Measurements from ENCODE around the gene DIS3L2. TPM values are rescaled to one million over a fixed set of nuclear protein-coding genes. Genes with fewer than 3 reads are reported as not detected.

The DIS3L2 gene
- total RNA-seq, 1 donor from 2014 or later: 53.6 TPM

GRCh38 chr2:232085826-232086425 is 124.4 kb downstream of the DIS3L2 start:
- H3K36me3 Mint-ChIP-seq: peaks cover 16% of the 10 kb centered on the region
- H3K4me1 Mint-ChIP-seq (ENCODE audit: unreplicated experiment): no peaks in the 10 kb centered on the region
- H3K9me3 Mint-ChIP-seq: peaks cover 4% of the 10 kb centered on the region
- TF ChIP-seq, protein P1, sequence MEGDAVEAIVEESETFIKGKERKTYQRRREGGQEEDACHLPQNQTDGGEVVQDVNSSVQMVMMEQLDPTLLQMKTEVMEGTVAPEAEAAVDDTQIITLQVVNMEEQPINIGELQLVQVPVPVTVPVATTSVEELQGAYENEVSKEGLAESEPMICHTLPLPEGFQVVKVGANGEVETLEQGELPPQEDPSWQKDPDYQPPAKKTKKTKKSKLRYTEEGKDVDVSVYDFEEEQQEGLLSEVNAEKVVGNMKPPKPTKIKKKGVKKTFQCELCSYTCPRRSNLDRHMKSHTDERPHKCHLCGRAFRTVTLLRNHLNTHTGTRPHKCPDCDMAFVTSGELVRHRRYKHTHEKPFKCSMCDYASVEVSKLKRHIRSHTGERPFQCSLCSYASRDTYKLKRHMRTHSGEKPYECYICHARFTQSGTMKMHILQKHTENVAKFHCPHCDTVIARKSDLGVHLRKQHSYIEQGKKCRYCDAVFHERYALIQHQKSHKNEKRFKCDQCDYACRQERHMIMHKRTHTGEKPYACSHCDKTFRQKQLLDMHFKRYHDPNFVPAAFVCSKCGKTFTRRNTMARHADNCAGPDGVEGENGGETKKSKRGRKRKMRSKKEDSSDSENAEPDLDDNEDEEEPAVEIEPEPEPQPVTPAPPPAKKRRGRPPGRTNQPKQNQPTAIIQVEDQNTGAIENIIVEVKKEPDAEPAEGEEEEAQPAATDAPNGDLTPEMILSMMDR (conservative IDR thresholded peaks at IDR 0.05): no peak
- H3K4me3 Mint-ChIP-seq: no peak overlapping the region
- no peak overlapping the region for H3K27ac Mint-ChIP-seq
- no peak for DNase-seq (ENCODE audit: extremely low spot score, unreplicated experiment)
- no peaks in the 10 kb centered on the region for H3K27me3 Mint-ChIP-seq

GRCh38 chr2:232088771-232089170 is 127.3 kb downstream of the DIS3L2 start:
- TF ChIP-seq, protein P1 (conservative IDR thresholded peaks at IDR 0.05): no peak
- Mint-ChIP-seq H3K27me3 (no peaks in the 10 kb centered on the region), H3K9me3 (peaks cover under 1% of the 10 kb centered on the region), H3K36me3 (peaks cover 23% of the 10 kb centered on the region), H3K27ac (no peak overlapping the region), H3K4me1 (ENCODE audit: unreplicated experiment) (no peaks in the 10 kb centered on the region), H3K4me3 (no peak overlapping the region)
- no peak for DNase-seq (ENCODE audit: extremely low spot score, unreplicated experiment)

DNA sequence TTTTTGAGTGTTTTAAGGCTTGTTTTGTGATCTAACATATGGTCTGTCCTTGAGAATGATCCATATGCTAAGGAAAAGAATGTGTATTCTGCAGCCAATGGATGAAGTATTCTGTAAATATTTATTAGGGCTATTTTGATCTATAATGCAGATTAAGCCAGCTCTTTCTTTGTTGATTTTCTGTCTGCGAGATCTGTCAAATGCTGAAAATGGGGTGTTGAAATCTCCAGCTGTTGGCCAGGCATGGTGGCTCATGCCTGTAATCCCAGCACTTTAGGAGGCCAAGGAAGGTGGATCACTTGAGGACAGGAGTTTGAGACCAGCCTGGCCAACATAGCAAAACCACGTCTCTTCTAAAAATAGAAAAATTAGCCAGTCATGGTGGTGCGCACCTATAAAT is 132.7 kb downstream of the DIS3L2 start:
- no peaks in the 10 kb centered on the region for H3K27me3 Mint-ChIP-seq
- DNase-seq (ENCODE audit: extremely low spot score, unreplicated experiment): no peak
- H3K4me1 Mint-ChIP-seq (ENCODE audit: unreplicated experiment): no peaks in the 10 kb centered on the region
- H3K4me3 Mint-ChIP-seq: no peak overlapping the region
- H3K9me3 Mint-ChIP-seq: peaks cover 5% of the 10 kb centered on the region
- H3K36me3 Mint-ChIP-seq: peaks cover 41% of the 10 kb centered on the region
- H3K27ac Mint-ChIP-seq: no peak overlapping the region
- TF ChIP-seq, protein P1 (conservative IDR thresholded peaks at IDR 0.05): no peak

DNA sequence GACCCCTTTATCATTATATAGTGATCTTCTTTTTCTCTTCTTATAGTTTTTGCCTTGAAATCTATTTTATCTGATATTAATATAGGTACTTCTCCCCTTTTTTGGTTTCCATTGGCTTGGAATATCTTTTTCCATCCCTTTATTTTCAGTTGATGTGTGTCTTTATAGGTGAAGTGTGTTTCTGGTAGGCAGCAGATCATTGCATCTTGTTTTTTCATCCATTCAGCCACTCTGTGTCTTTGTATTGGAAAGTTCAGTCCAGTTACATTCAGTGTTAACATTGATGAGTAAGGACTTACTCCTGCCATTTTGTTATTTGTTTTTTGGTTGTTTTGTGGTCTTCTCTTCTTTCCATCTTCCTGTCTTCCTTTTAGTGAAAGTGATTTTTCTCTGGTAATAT is 133.4 kb downstream of the DIS3L2 start:
- Mint-ChIP-seq H3K27ac (no peak overlapping the region), H3K27me3 (no peaks in the 10 kb centered on the region), H3K9me3 (peaks cover 5% of the 10 kb centered on the region), H3K4me3 (no peak overlapping the region), H3K4me1 (ENCODE audit: unreplicated experiment) (no peaks in the 10 kb centered on the region), H3K36me3 (peaks cover 41% of the 10 kb centered on the region)
- DNase-seq (ENCODE audit: extremely low spot score, unreplicated experiment): no peak
- TF ChIP-seq, protein P1 (conservative IDR thresholded peaks at IDR 0.05): no peak

DNA sequence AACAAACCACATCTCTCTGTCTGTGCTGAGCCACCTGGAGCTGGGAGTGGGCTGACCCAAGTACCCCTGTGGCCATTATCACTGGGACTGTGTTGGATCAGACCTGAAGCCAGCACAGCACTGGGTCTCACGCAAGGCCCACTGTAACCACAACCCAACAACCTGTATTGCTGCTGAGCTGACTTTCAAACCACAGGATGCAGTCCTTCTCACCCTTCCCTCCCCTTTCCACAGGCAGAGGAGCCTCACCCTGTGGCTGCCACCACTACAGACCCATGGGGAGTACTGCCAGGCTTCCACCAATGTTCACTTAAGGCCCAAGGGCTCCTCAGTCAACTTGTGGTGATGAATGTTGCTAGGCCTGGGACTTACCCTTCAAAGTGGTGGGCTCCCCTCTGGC is 135.7 kb downstream of the DIS3L2 start:
- DNase-seq (ENCODE audit: extremely low spot score, unreplicated experiment): no peak
- Mint-ChIP-seq H3K27me3 (no peaks in the 10 kb centered on the region), H3K9me3 (peaks cover 5% of the 10 kb centered on the region), H3K36me3 (peaks cover 26% of the 10 kb centered on the region), H3K4me3 (no peak overlapping the region), H3K4me1 (ENCODE audit: unreplicated experiment) (no peaks in the 10 kb centered on the region), H3K27ac (no peak overlapping the region)
- TF ChIP-seq, protein P1 (conservative IDR thresholded peaks at IDR 0.05): no peak

DNA sequence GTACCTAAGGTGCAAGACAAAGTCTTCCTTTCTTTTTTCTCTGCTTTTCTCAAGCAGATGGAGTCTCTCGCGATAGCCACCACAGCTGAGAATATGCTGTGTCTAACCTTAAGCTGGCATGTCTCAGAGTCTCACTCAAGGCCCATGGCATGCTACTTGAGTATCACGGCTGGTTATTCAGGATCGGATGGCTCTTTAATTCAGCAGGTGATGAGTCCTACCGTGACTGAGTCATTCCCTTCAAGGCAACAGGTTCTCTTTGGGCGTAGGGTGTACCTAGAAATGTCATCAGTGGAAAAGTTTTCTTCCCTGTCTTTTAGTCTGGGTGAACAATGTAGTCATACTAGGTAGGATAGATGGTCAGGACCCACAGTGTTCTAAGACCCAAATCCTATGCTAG is 136.2 kb downstream of the DIS3L2 start:
- no peak for DNase-seq (ENCODE audit: extremely low spot score, unreplicated experiment)
- H3K27me3 Mint-ChIP-seq: no peaks in the 10 kb centered on the region
- H3K36me3 Mint-ChIP-seq: peaks cover 25% of the 10 kb centered on the region
- no peaks in the 10 kb centered on the region for H3K4me1 Mint-ChIP-seq (ENCODE audit: unreplicated experiment)
- TF ChIP-seq, protein P1 (conservative IDR thresholded peaks at IDR 0.05): no peak
- no peak overlapping the region for H3K4me3 Mint-ChIP-seq
- H3K27ac Mint-ChIP-seq: no peak overlapping the region
- H3K9me3 Mint-ChIP-seq: peaks cover 5% of the 10 kb centered on the region

Measured in type B pancreatic cell (in vitro differentiated cells).